Measurements from ENCODE around the gene TP53I13. TPM values are rescaled to one million over a fixed set of nuclear protein-coding genes. Genes with fewer than 3 reads are reported as not detected.
A peak's percentile ranks its signal among the peaks of the same experiment; 100 is the strongest.

TP53I13 gene
- total RNA-seq, 1 donor from 2014 or later: 71.8 TPM

- Mint-ChIP-seq H3K4me1 (ENCODE audit: low read depth) (peaks cover 70% of the 10 kb centered on the region), H3K4me3 (peak overlapping the region; percentile 96), H3K27ac (peak overlapping the region; percentile 78), H3K36me3 (ENCODE audit: low read depth) (no peaks in the 10 kb centered on the region), H3K27me3 (ENCODE audit: insufficient read depth) (no peaks in the 10 kb centered on the region), H3K9me3 (no peaks in the 10 kb centered on the region)
- intact Hi-C loops (cut with micrococcal nuclease): loop anchor here (2.0 kb wide), 1 partner anchor 341 kb away; no protein-coding TSS in a partner anchor
- DNase-seq (ENCODE audit: low spot score): no peak
These were observed 19.6 kb downstream of the TP53I13 start for GRCh38 chr17:29588017-29588561.

GRCh38 chr17:29588562-29589411 is 20.3 kb downstream of the TP53I13 start:
- peaks cover 68% of the 10 kb centered on the region for H3K4me1 Mint-ChIP-seq (ENCODE audit: low read depth)
- peak overlapping the region; percentile 96 for H3K4me3 Mint-ChIP-seq
- intact Hi-C loops (cut with micrococcal nuclease): loop anchor here (1.0 to 2.0 kb wide), 4 partner anchors 8 to 340 kb away; partner anchors contain the start of gene TP53I13

GRCh38 chr17:29589524-29590410 is 21.3 kb downstream of the TP53I13 start, which contains the start of gene GIT1:
GIT1 (minus strand) TSS chr17:29589648; CDS start chr17:29589378, 270 bp downstream.
- no peaks in the 10 kb centered on the region for H3K27me3 Mint-ChIP-seq (ENCODE audit: insufficient read depth)
- peak within 1 kb of the TSS; percentile 87 for H3K27ac Mint-ChIP-seq
- no peaks in the 10 kb centered on the region for H3K36me3 Mint-ChIP-seq (ENCODE audit: low read depth)
- intact Hi-C loops (cut with micrococcal nuclease): loop anchor here (1.0 to 2.0 kb wide), 4 partner anchors 9 to 339 kb away; partner anchors contain the start of gene TP53I13
- peak within 1 kb of the TSS; percentile 96 for H3K4me3 Mint-ChIP-seq
- DNase-seq (ENCODE audit: low spot score): peak; percentile 84
- H3K9me3 Mint-ChIP-seq: no peaks in the 10 kb centered on the region
- H3K4me1 Mint-ChIP-seq (ENCODE audit: low read depth): peaks cover 63% of the 10 kb centered on the region

More at GRCh38 chr17:29588562-29589411, 20.3 kb downstream of the TP53I13 start:
- H3K36me3 Mint-ChIP-seq (ENCODE audit: low read depth): no peaks in the 10 kb centered on the region
- peak; percentile 42 for DNase-seq (ENCODE audit: low spot score)
- H3K27me3 Mint-ChIP-seq (ENCODE audit: insufficient read depth): no peaks in the 10 kb centered on the region
- no peaks in the 10 kb centered on the region for H3K9me3 Mint-ChIP-seq
- H3K27ac Mint-ChIP-seq: peak overlapping the region; percentile 78

GRCh38 chr17:29590411-29591145 is 22.1 kb downstream of the TP53I13 start:
- peaks cover 55% of the 10 kb centered on the region for H3K4me1 Mint-ChIP-seq (ENCODE audit: low read depth)
- peak overlapping the region; percentile 87 for H3K4me3 Mint-ChIP-seq
- no peaks in the 10 kb centered on the region for H3K36me3 Mint-ChIP-seq (ENCODE audit: low read depth)
- H3K27ac Mint-ChIP-seq: peak overlapping the region; percentile 29
- no peaks in the 10 kb centered on the region for H3K27me3 Mint-ChIP-seq (ENCODE audit: insufficient read depth)
- DNase-seq (ENCODE audit: low spot score): no peak
- intact Hi-C loops (cut with micrococcal nuclease): no loop called here
- H3K9me3 Mint-ChIP-seq: no peaks in the 10 kb centered on the region

- intact Hi-C loops (cut with micrococcal nuclease): no loop called here
- Mint-ChIP-seq H3K36me3 (ENCODE audit: low read depth) (no peaks in the 10 kb centered on the region), H3K27me3 (ENCODE audit: insufficient read depth) (no peaks in the 10 kb centered on the region), H3K27ac (peak overlapping the region; percentile 80), H3K4me3 (peak overlapping the region; percentile 87), H3K4me1 (ENCODE audit: low read depth) (peaks cover 48% of the 10 kb centered on the region), H3K9me3 (no peaks in the 10 kb centered on the region)
- no peak for DNase-seq (ENCODE audit: low spot score)
These were observed 22.7 kb downstream of the TP53I13 start for GRCh38 chr17:29591146-29591736.

- DNase-seq (ENCODE audit: low spot score): peak; percentile 78
- Mint-ChIP-seq H3K4me1 (ENCODE audit: low read depth) (peaks cover 41% of the 10 kb centered on the region), H3K9me3 (no peaks in the 10 kb centered on the region), H3K4me3 (peak overlapping the region; percentile 87), H3K27ac (peak overlapping the region; percentile 80), H3K27me3 (ENCODE audit: insufficient read depth) (no peaks in the 10 kb centered on the region), H3K36me3 (ENCODE audit: low read depth) (no peaks in the 10 kb centered on the region)
- intact Hi-C loops (cut with micrococcal nuclease): no loop called here
These were observed 23.5 kb downstream of the TP53I13 start for GRCh38 chr17:29591737-29592608.

- Mint-ChIP-seq H3K9me3 (no peaks in the 10 kb centered on the region), H3K27me3 (ENCODE audit: insufficient read depth) (no peaks in the 10 kb centered on the region), H3K36me3 (ENCODE audit: low read depth) (no peaks in the 10 kb centered on the region), H3K27ac (no peak within 1 kb of the TSS), H3K4me3 (peak within 1 kb of the TSS; percentile 87), H3K4me1 (ENCODE audit: low read depth) (peaks cover 31% of the 10 kb centered on the region)
- intact Hi-C loops (cut with micrococcal nuclease): no loop called here
- no peak for DNase-seq (ENCODE audit: low spot score)
These were observed 24.5 kb downstream of the TP53I13 start, which contains the start of gene ANKRD13B for GRCh38 chr17:29592850-29593551. ANKRD13B (plus strand) TSS chr17:29593132; CDS start chr17:29593622, 490 bp downstream.

- peaks cover 25% of the 10 kb centered on the region for H3K4me1 Mint-ChIP-seq (ENCODE audit: low read depth)
- intact Hi-C loops (cut with micrococcal nuclease): no loop called here
- no peaks in the 10 kb centered on the region for H3K27me3 Mint-ChIP-seq (ENCODE audit: insufficient read depth)
- peak overlapping the region; percentile 80 for H3K4me3 Mint-ChIP-seq
- H3K9me3 Mint-ChIP-seq: no peaks in the 10 kb centered on the region
- no peak overlapping the region for H3K27ac Mint-ChIP-seq
- H3K36me3 Mint-ChIP-seq (ENCODE audit: low read depth): no peaks in the 10 kb centered on the region
- DNase-seq (ENCODE audit: low spot score): no peak
These were observed 25.4 kb downstream of the TP53I13 start for GRCh38 chr17:29593591-29594518.

- no peaks in the 10 kb centered on the region for H3K36me3 Mint-ChIP-seq (ENCODE audit: low read depth)
- H3K27me3 Mint-ChIP-seq (ENCODE audit: insufficient read depth): no peaks in the 10 kb centered on the region
- intact Hi-C loops (cut with micrococcal nuclease): no loop called here
- H3K4me1 Mint-ChIP-seq (ENCODE audit: low read depth): peaks cover 25% of the 10 kb centered on the region
- H3K4me3 Mint-ChIP-seq: peak overlapping the region; percentile 80
- H3K9me3 Mint-ChIP-seq: no peaks in the 10 kb centered on the region
- DNase-seq (ENCODE audit: low spot score): no peak
- H3K27ac Mint-ChIP-seq: no peak overlapping the region
These were observed 26.1 kb downstream of the TP53I13 start for GRCh38 chr17:29594519-29595090.

Data from activated T-helper 1 cell treated with anti-CD3 and anti-CD28 coated beads, Interleukin-12 subunit alpha, Interleukin-12 subunit beta, Interleukin-2, Interleukin-4 antibody, amounts not matched to agents 30 ng/mL and 10 ng/mL and 1 ng/mL, durations not matched to agents 14 hours and 24 hours and 36 hours (primary cell).